ENCODE results near the gene MACROD2.

Gene MACROD2

DNA sequence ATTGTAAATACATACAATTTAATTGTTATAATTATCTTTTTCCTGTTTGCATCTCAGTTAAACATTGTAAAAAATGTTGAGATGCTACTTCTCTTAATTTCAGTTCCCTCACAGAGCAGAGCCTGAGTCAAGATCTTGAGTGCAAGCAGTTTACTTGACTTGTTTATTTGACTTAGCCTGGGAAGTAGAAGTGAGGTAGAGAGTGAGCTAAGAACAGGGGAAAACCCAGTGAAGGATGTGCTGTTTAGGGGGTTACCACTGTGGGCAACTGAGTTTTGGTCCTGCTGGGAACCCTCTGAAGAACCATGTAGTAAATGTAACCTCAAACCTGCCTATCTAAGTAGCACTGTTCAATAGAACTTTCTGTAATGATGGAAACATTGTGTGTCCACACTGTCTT is 837.3 kb downstream of the MACROD2 start:
- H3K36me3 ChIP-seq (ENCODE audit: insufficient read depth, insufficient read length, low read length), result no peaks in the 10 kb centered on the region
- H3K27me3 ChIP-seq (ENCODE audit: insufficient read depth, insufficient read length), result no peaks in the 10 kb centered on the region
- no peaks in the 10 kb centered on the region for H3K4me1 ChIP-seq (ENCODE audit: insufficient read depth, insufficient read length)
- no peak for DNase-seq (ENCODE audit: low read depth, low spot score)
- no peak overlapping the region for H3K9ac ChIP-seq (ENCODE audit: insufficient read length, low read depth)
- H3K9me3 ChIP-seq (ENCODE audit: insufficient read depth, low read length), result no peaks in the 10 kb centered on the region
- H3K4me3 ChIP-seq (ENCODE audit: insufficient read length, low read depth), result no peak overlapping the region
- TF ChIP-seq ZNF274 (IDR thresholded peaks at IDR 0.05; ENCODE audit: low read depth, low read length) (no peak), YY1 (IDR thresholded peaks at IDR 0.05; ENCODE audit: insufficient read depth, insufficient read length) (no peak), SUZ12 (IDR thresholded peaks at IDR 0.05; ENCODE audit: extremely low read depth, insufficient read depth, insufficient read length) (no peak)

DNA sequence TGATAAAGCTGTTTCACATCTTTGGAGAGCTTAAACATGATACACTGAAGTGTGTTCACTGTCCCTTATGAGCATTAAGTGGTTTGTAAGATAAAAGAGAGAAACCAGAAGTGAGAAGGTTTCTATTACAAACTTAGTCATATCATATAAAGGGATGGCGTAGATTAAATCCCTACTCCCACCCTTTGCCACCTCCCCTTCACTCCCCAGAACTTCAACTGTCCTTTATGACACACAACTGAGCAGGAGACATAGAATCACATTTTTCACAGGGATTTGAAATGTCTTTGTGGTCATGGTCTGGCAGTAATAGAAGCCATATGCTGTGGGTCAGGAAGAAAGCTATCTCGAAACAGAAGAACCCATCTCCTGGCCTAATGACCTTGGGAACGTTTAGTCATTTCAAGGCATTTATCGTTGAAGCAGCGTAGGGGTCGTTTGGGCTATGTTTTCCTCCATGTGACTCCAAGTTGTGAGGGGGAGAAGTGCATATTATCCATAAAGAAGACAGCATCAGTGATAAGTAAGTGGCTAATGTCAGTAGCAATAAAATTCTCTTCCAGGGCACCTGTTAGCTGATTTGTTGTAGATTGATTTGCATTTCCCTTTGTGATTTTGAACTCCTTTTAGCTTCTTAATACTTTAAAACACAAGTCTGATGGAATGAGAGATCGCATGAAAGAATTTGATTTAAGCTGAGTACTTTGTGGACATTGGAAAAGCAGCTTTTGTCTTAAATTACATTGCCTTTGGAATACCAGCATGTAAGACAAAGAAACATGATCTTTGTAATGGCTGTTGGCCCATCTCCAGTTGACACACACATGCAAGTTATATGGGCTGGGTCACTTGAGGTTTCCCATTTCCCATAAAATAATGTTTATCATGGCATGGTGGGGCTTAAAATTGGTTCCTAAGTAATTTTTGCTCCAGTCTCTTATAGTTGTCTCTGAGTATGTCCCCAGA is 843.6 kb downstream of the MACROD2 start:
- Histone ChIP-seq H3K4me3 (ENCODE audit: insufficient read length, low read depth) (no peak overlapping the region), H3K36me3 (ENCODE audit: insufficient read depth, insufficient read length, low read length) (no peaks in the 10 kb centered on the region), H3K9ac (ENCODE audit: insufficient read length, low read depth) (no peak overlapping the region), H3K4me1 (ENCODE audit: insufficient read depth, insufficient read length) (no peaks in the 10 kb centered on the region), H3K27me3 (ENCODE audit: insufficient read depth, insufficient read length) (no peaks in the 10 kb centered on the region), H3K9me3 (ENCODE audit: insufficient read depth, low read length) (no peaks in the 10 kb centered on the region)
- no peak for DNase-seq (ENCODE audit: low read depth, low spot score)
- TF ChIP-seq SUZ12 (IDR thresholded peaks at IDR 0.05; ENCODE audit: extremely low read depth, insufficient read depth, insufficient read length) (no peak), YY1 (IDR thresholded peaks at IDR 0.05; ENCODE audit: insufficient read depth, insufficient read length) (no peak), ZNF274 (IDR thresholded peaks at IDR 0.05; ENCODE audit: low read depth, low read length) (no peak)

DNA sequence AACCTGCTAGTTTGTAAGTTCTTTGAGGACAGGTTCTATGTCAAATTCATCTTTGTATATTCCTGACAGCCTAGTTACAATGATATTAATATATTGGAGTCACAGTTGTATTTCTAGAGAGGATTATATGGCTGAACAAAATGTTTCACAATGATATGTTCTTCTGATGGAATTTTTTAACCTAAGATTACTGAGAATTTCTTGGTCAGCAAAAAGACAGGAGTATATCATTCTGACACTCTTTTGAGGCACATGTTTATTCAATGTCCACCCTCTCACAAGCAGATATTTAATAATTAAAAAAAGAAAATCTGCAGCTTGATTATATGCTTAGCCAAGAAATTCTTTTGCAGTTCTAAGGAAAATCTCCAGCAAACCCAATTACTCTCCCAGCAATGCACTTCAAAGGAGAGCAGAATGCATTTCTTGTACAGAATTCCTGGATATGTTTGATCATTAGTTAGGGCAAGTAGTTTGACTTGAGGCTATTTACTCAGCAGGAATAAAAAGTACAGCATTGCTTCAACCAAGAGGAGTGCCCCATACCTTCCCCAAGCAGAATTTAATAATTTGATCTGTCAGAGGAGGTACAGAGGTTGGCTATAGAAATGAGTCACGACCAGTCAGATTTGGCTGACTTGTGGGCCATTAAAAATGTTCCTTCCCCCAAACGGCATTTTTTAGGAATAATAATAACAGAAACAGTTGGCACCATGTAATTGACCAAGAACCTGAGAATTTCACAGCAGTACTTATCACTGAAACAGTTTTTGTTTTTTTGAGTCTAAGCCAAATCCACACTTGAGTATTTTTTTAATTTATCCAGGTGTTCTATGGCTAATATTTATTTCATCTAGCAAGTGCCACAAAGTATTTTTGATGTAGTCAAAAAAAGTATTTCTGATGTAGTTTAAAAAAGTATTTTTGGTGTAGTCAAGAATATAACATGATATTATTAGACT is 850.2 kb downstream of the MACROD2 start:
- Histone ChIP-seq H3K9ac (ENCODE audit: insufficient read length, low read depth) (no peak overlapping the region), H3K36me3 (ENCODE audit: insufficient read depth, insufficient read length, low read length) (no peaks in the 10 kb centered on the region), H3K27me3 (ENCODE audit: insufficient read depth, insufficient read length) (no peaks in the 10 kb centered on the region), H3K9me3 (ENCODE audit: insufficient read depth, low read length) (no peaks in the 10 kb centered on the region), H3K4me3 (ENCODE audit: insufficient read length, low read depth) (no peak overlapping the region), H3K4me1 (ENCODE audit: insufficient read depth, insufficient read length) (no peaks in the 10 kb centered on the region)
- TF ChIP-seq SUZ12 (IDR thresholded peaks at IDR 0.05; ENCODE audit: extremely low read depth, insufficient read depth, insufficient read length), result no peak
- no peak for TF ChIP-seq ZNF274 (IDR thresholded peaks at IDR 0.05; ENCODE audit: low read depth, low read length)
- TF ChIP-seq YY1 (IDR thresholded peaks at IDR 0.05; ENCODE audit: insufficient read depth, insufficient read length), result no peak
- no peak for DNase-seq (ENCODE audit: low read depth, low spot score)

DNA sequence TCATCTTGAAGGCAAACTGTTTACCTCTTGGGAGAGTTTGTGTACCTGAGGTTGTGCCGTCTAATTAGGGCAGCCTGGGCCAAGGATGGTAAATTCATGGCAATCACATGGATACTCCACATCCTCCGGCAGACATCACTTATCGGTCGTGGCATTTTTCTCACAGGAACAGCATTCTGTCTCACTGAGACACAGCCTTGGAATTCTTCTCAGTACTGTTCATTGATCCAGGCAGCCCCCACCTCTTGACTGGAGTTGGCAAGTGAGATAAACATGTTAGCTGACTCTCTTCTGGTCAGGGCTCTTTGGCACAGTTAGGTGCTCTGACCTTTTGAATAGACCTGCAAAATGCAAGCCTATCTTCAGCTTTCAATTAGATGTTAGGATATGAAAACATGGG is 853.5 kb downstream of the MACROD2 start:
- H3K4me3 ChIP-seq (ENCODE audit: insufficient read length, low read depth), result no peak overlapping the region
- no peaks in the 10 kb centered on the region for H3K4me1 ChIP-seq (ENCODE audit: insufficient read depth, insufficient read length)
- no peaks in the 10 kb centered on the region for H3K9me3 ChIP-seq (ENCODE audit: insufficient read depth, low read length)
- no peaks in the 10 kb centered on the region for H3K36me3 ChIP-seq (ENCODE audit: insufficient read depth, insufficient read length, low read length)
- H3K27me3 ChIP-seq (ENCODE audit: insufficient read depth, insufficient read length), result no peaks in the 10 kb centered on the region
- DNase-seq (ENCODE audit: low read depth, low spot score), result no peak
- H3K9ac ChIP-seq (ENCODE audit: insufficient read length, low read depth), result no peak overlapping the region
- TF ChIP-seq YY1 (IDR thresholded peaks at IDR 0.05; ENCODE audit: insufficient read depth, insufficient read length), result no peak
- TF ChIP-seq SUZ12 (IDR thresholded peaks at IDR 0.05; ENCODE audit: extremely low read depth, insufficient read depth, insufficient read length), result no peak
- no peak for TF ChIP-seq ZNF274 (IDR thresholded peaks at IDR 0.05; ENCODE audit: low read depth, low read length)

DNA sequence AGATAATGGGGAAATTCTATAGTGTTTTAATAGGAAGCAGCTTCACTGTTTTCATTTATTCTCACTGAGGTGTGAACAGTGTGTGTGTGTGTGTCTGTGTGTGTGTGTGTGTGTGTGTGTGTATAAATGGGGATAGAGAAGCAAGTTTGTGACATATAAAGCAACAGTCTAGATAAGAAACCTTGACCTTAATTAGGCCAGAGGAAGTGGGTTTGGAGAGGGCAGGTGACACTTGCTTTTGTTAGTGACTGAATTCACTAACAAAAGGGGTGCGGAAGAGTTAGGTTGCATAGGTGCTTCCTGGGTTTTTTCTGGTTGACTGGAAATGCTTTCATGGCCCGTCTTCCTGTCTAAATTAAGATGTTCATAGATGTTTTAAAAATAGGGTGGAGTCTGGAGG is 857.8 kb downstream of the MACROD2 start:
- H3K9ac ChIP-seq (ENCODE audit: insufficient read length, low read depth), result no peak overlapping the region
- H3K36me3 ChIP-seq (ENCODE audit: insufficient read depth, insufficient read length, low read length), result no peaks in the 10 kb centered on the region
- no peak overlapping the region for H3K4me3 ChIP-seq (ENCODE audit: insufficient read length, low read depth)
- no peak for DNase-seq (ENCODE audit: low read depth, low spot score)
- no peaks in the 10 kb centered on the region for H3K9me3 ChIP-seq (ENCODE audit: insufficient read depth, low read length)
- no peaks in the 10 kb centered on the region for H3K4me1 ChIP-seq (ENCODE audit: insufficient read depth, insufficient read length)
- TF ChIP-seq YY1 (IDR thresholded peaks at IDR 0.05; ENCODE audit: insufficient read depth, insufficient read length) (no peak), ZNF274 (IDR thresholded peaks at IDR 0.05; ENCODE audit: low read depth, low read length) (no peak), SUZ12 (IDR thresholded peaks at IDR 0.05; ENCODE audit: extremely low read depth, insufficient read depth, insufficient read length) (no peak)
- H3K27me3 ChIP-seq (ENCODE audit: insufficient read depth, insufficient read length), result peaks cover 2% of the 10 kb centered on the region

DNA sequence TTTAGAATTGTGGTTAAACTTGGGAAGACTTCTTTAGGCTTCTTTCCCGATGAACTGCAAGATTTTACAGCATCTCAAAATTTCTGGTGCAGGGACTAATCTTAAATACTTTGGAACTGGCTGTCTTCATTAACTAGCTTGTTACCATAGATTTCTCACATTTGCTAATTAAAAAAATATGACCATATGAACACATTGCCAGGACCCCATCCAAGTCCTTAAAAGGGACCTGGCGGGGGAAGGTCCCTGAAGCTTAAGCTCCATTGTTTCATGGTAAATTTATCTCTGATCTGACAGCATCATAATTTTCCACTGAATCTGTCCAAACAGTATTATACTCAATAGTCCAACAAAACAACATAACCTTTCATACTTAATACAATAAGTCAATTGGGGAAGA is 859.9 kb downstream of the MACROD2 start:
- Histone ChIP-seq H3K36me3 (ENCODE audit: insufficient read depth, insufficient read length, low read length) (no peaks in the 10 kb centered on the region), H3K27me3 (ENCODE audit: insufficient read depth, insufficient read length) (peaks cover 11% of the 10 kb centered on the region), H3K4me1 (ENCODE audit: insufficient read depth, insufficient read length) (no peaks in the 10 kb centered on the region), H3K4me3 (ENCODE audit: insufficient read length, low read depth) (no peak overlapping the region), H3K9ac (ENCODE audit: insufficient read length, low read depth) (no peak overlapping the region), H3K9me3 (ENCODE audit: insufficient read depth, low read length) (no peaks in the 10 kb centered on the region)
- no peak for DNase-seq (ENCODE audit: low read depth, low spot score)
- TF ChIP-seq SUZ12 (IDR thresholded peaks at IDR 0.05; ENCODE audit: extremely low read depth, insufficient read depth, insufficient read length), result no peak
- no peak for TF ChIP-seq ZNF274 (IDR thresholded peaks at IDR 0.05; ENCODE audit: low read depth, low read length)
- no peak for TF ChIP-seq YY1 (IDR thresholded peaks at IDR 0.05; ENCODE audit: insufficient read depth, insufficient read length)
